IPS-15b (cell line): ENCODE data around the gene GSC.

ENCODE experiments used
- H3K27me3 ChIP-seq: one replicate; pipeline ENCODE4 v1.6.1; 2013; ENCODE audit warnings: low read length; ENCODE audit not compliant: control insufficient read depth, insufficient read depth
- H3K36me3 ChIP-seq: one replicate; pipeline ENCODE4 v1.6.1; 2013; ENCODE audit warnings: low read length; ENCODE audit not compliant: control insufficient read depth, insufficient read depth
- H3K4me1 ChIP-seq: one replicate; pipeline ENCODE4 v1.6.1; 2013; ENCODE audit warnings: mild to moderate bottlenecking, low read length; ENCODE audit not compliant: control insufficient read depth, insufficient read depth
- H3K4me3 ChIP-seq: one replicate; pipeline ENCODE4 v1.5.1; 2013; ENCODE audit warnings: low read depth, low read length
- H3K9ac ChIP-seq: one replicate; pipeline ENCODE4 v1.6.1; 2013; ENCODE audit warnings: low read depth, mild to moderate bottlenecking, low read length
- H3K9me3 ChIP-seq: one replicate; pipeline ENCODE4 v1.6.1; 2013; ENCODE audit warnings: mild to moderate bottlenecking, low read length; ENCODE audit not compliant: control insufficient read depth, insufficient read depth

GSC gene

GRCh38 chr14:94780536-94781399 lies 10.9 kb upstream of the GSC start:
- Histone ChIP-seq H3K27me3 (peaks cover 52% of the 10 kb centered on the region), H3K36me3 (no peaks in the 10 kb centered on the region)

GRCh38 chr14:94779713-94780112 lies 9.8 kb upstream of the GSC start:
- H3K36me3 ChIP-seq: no peaks in the 10 kb centered on the region
- no peak overlapping the region for H3K4me3 ChIP-seq
- no peaks in the 10 kb centered on the region for H3K9me3 ChIP-seq
- H3K27me3 ChIP-seq: peaks cover 62% of the 10 kb centered on the region
- H3K9ac ChIP-seq: no peak overlapping the region
- H3K4me1 ChIP-seq: peaks cover 8% of the 10 kb centered on the region

More at GRCh38 chr14:94780536-94781399, 10.9 kb upstream of the GSC start:
- H3K9me3 ChIP-seq: no peaks in the 10 kb centered on the region
- peaks cover 8% of the 10 kb centered on the region for H3K4me1 ChIP-seq
- no peak overlapping the region for H3K9ac ChIP-seq
- no peak overlapping the region for H3K4me3 ChIP-seq

GRCh38 chr14:94775871-94776210 lies 5.9 kb upstream of the GSC start:
- H3K36me3 ChIP-seq: no peaks in the 10 kb centered on the region
- H3K9ac ChIP-seq: no peak overlapping the region
- peaks cover 26% of the 10 kb centered on the region for H3K4me1 ChIP-seq
- H3K9me3 ChIP-seq: no peaks in the 10 kb centered on the region
- H3K4me3 ChIP-seq: no peak overlapping the region
- H3K27me3 ChIP-seq: peaks cover 94% of the 10 kb centered on the region

- no peaks in the 10 kb centered on the region for H3K36me3 ChIP-seq
- no peak overlapping the region for H3K9ac ChIP-seq
- peaks cover 24% of the 10 kb centered on the region for H3K4me1 ChIP-seq
- peaks cover 95% of the 10 kb centered on the region for H3K27me3 ChIP-seq
- no peak overlapping the region for H3K4me3 ChIP-seq
- no peaks in the 10 kb centered on the region for H3K9me3 ChIP-seq
Observed at GRCh38 chr14:94775091-94775870, 5.4 kb upstream of the GSC start.

- no peak overlapping the region for H3K9ac ChIP-seq
- H3K4me3 ChIP-seq: no peak overlapping the region
- H3K9me3 ChIP-seq: no peaks in the 10 kb centered on the region
- H3K36me3 ChIP-seq: no peaks in the 10 kb centered on the region
- H3K27me3 ChIP-seq: peaks cover 92% of the 10 kb centered on the region
- peaks cover 24% of the 10 kb centered on the region for H3K4me1 ChIP-seq
Observed at GRCh38 chr14:94774344-94775090, 4.6 kb upstream of the GSC start.

GRCh38 chr14:94773655-94774343 lies 3.9 kb upstream of the GSC start:
- H3K9ac ChIP-seq: no peak overlapping the region
- no peaks in the 10 kb centered on the region for H3K9me3 ChIP-seq
- no peaks in the 10 kb centered on the region for H3K36me3 ChIP-seq
- H3K27me3 ChIP-seq: peaks cover 92% of the 10 kb centered on the region
- peaks cover 24% of the 10 kb centered on the region for H3K4me1 ChIP-seq
- H3K4me3 ChIP-seq: peak overlapping the region; percentile 33

- Histone ChIP-seq H3K4me1 (peaks cover 24% of the 10 kb centered on the region), H3K4me3 (peak overlapping the region; percentile 33), H3K9ac (no peak overlapping the region), H3K9me3 (no peaks in the 10 kb centered on the region), H3K27me3 (peaks cover 94% of the 10 kb centered on the region), H3K36me3 (no peaks in the 10 kb centered on the region)
Observed at GRCh38 chr14:94773061-94773648, 3.2 kb upstream of the GSC start.

GRCh38 chr14:94772548-94772947 lies 2.6 kb upstream of the GSC start:
- H3K4me1 ChIP-seq: peaks cover 24% of the 10 kb centered on the region
- peak overlapping the region; percentile 33 for H3K4me3 ChIP-seq
- H3K9me3 ChIP-seq: no peaks in the 10 kb centered on the region
- H3K27me3 ChIP-seq: peaks cover 94% of the 10 kb centered on the region
- no peak overlapping the region for H3K9ac ChIP-seq
- no peaks in the 10 kb centered on the region for H3K36me3 ChIP-seq

GRCh38 chr14:94771906-94772490 lies 2.1 kb upstream of the GSC start:
- H3K36me3 ChIP-seq: no peaks in the 10 kb centered on the region
- no peak overlapping the region for H3K9ac ChIP-seq
- H3K4me1 ChIP-seq: peaks cover 24% of the 10 kb centered on the region
- no peaks in the 10 kb centered on the region for H3K9me3 ChIP-seq
- H3K4me3 ChIP-seq: peak overlapping the region; percentile 37
- H3K27me3 ChIP-seq: peaks cover 94% of the 10 kb centered on the region

- Histone ChIP-seq H3K4me3 (peak overlapping the region; percentile 37), H3K9ac (no peak overlapping the region), H3K4me1 (peaks cover 24% of the 10 kb centered on the region), H3K27me3 (peaks cover 94% of the 10 kb centered on the region), H3K36me3 (no peaks in the 10 kb centered on the region), H3K9me3 (no peaks in the 10 kb centered on the region)
Observed at GRCh38 chr14:94771158-94771905, 1.4 kb upstream of the GSC start.
